HG03469 (cell line): ENCODE measurements around the gene HOXB2.
"Not testable (repeated sequence)": the region's sequence is repeated elsewhere in the genome, so short reads cannot be mapped to it uniquely, and the experiment has no call there.

Experiments used
- ATAC-seq: cut with Tn5 transposase; IDR thresholded peaks from one replicate; pipeline ENCODE4 v1.9.1; 2021; ENCODE audit warnings: mild to moderate bottlenecking, moderate library complexity, moderate number of reproducible peaks; ENCODE audit not compliant: unreplicated experiment

The HOXB2 gene

GRCh38 chr17:48517478-48517877 is 27.4 kb downstream of the HOXB2 start:
- no peak for ATAC-seq

- ATAC-seq = no peak
These were observed 28.7 kb downstream of the HOXB2 start for GRCh38 chr17:48515925-48516900.

- ATAC-seq = no peak
These were observed 30.4 kb downstream of the HOXB2 start for GRCh38 chr17:48514477-48514876.

DNA sequence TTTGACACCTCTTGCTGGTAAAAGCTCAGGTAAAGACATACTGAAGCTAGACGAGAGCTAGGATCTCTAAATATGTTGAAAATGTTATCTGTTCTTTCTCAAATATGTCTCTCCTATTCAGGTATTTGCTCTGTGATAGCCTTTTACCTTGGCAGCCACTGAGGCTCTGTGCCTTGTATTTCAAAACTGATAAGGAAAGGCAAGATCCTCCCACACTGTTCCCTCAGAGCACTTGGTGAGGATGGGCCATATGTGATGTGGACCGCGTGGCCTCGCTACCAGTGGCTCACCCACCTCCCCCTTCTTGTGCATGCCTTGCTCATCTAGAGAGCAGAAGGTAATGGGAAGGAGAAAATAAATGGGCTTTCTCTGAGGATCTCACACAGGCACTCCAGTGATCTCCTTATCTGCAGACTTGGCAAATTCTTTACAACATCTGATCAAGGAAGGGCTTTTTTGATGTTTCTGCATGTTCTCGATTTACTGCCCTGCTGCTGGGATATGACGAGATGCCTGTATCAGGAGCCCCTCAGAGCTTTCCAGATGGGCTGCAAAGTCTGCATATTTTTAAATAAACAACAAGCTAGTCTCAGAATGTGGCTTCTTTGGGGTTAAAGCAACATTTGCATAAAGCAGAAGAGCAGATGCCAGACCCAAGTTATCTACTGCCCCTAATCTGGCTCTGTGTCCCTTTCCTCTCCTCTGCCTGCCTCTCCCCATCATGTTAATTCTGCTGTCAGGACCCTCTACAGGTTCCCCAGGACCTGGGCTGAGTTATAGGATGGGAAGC is 31.0 kb downstream of the HOXB2 start:
- no peak for ATAC-seq

DNA sequence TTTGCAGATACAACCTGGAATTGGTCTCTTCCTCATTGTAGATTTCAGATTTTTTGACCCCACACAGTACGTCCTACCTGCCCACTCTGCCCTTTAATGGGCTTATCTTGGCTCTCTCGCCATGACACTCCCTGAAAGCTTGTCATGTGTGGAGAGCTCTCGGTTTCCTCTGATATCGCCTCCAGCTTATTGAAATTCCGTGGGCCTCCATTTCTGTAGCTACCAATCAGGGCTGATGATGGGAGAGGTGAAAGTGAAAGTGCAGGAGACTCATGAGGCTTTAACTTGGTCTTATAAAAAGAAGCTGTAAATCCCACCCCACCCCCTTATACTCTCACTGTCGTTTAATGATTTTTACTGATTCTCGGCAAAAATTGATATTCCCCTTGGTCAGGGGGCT is 31.8 kb downstream of the HOXB2 start:
- ATAC-seq = no peak

- no peak for ATAC-seq
These were observed 33.9 kb downstream of the HOXB2 start for GRCh38 chr17:48510761-48511604.

- ATAC-seq = no peak
These were observed 34.5 kb downstream of the HOXB2 start for GRCh38 chr17:48510381-48510760.

DNA sequence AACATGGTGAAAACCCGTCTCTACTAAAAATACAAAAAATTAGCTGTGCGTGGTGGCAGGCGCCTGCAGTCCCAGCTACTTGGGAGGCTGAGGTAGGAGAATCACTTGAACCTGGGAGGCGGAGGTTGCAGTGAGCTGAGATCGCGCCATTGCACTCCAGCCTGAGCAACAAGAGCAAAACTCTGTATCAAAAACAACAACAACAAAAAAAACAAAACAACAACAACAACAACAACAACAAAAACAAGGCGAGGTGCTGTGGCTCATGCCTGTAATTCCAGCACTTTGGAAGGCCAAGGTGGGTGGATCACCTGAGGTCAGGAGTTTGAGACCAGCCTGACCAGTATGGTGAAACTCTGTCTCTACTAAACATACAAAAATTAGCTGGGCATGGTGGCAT is 35.2 kb downstream of the HOXB2 start:
- not testable (repeated sequence) for ATAC-seq

DNA sequence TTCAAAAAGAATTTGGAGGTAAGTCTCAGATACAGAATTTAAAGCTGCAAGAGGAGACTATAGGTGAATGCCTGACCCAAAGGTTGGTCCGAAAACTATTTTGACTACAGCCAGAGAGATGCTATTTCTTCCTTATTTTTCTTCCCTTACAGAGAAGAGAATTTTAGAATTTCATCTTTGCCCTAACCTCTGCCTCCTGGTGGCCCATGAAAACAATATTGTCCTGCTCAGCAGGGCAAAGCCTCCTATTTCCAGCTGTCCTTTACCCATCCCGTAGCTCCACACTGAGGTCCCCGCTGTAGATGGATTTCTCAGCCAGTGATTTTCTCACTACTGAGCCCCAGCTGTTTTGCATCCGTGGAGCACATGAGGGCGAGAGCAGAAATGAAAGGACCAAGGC is 38.7 kb downstream of the HOXB2 start:
- no peak for ATAC-seq

GRCh38 chr17:48505788-48506187 is 39.1 kb downstream of the HOXB2 start:
- ATAC-seq = peak; percentile 80

GRCh38 chr17:48504953-48505352 is 40.0 kb downstream of the HOXB2 start:
- no peak for ATAC-seq

DNA sequence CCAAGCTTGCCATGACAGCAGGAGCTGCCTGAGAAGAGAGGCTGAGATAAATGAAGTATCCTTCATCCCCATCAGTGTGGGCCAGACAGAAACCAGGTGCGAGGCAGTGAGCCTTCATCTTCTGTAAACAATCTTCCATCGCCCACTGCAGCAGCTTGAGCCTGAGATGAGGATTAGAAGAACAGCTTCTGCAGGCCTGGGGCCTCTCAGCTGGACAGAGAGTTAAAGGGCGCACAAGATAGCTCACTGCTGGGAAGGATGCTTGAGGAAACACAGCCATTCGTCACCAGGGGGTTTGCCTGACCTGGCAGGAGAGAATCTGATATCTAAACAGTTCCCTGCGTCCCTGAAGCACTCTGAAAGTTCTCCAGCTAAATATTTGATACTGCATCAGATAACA is 41.2 kb downstream of the HOXB2 start:
- ATAC-seq = no peak

DNA sequence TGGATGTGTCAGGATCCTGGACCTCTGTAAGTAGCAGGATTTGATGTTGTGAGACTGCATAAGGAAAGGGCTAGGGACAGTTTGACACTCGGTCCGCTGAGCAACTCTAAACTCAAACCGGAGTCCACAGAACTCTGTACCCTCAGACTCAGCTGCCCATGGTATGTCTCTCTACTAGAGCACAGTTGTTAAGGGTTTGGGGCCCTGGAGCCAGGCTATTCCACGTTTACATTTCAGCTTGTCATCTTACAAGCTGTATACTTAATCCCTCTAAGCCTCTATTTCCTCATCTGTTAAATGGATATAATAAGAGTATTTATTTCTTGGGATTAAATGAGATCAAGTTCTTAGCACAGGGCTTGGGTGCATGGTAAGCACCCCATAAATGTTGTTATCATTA is 42.0 kb downstream of the HOXB2 start:
- no peak for ATAC-seq

DNA sequence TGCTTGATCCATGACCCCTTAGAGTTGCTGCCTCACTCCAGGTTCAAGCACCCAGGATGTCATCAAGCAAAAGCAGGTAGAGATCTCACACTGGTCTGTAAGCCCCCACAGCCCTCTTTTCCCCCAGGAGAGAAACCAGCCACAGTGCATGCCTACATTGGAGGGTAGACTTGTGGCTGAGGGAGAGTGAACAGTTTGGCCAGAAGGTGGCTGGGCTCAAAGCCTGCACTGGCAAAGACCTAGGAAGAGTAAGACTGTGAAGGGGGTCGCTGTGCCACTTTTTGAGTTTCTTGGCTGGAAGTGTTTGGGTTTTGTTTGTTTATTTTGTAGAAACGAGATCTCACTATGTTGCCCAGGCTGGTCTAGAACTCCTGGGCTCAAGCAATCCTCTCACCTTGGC is 42.6 kb downstream of the HOXB2 start:
- ATAC-seq = no peak

DNA sequence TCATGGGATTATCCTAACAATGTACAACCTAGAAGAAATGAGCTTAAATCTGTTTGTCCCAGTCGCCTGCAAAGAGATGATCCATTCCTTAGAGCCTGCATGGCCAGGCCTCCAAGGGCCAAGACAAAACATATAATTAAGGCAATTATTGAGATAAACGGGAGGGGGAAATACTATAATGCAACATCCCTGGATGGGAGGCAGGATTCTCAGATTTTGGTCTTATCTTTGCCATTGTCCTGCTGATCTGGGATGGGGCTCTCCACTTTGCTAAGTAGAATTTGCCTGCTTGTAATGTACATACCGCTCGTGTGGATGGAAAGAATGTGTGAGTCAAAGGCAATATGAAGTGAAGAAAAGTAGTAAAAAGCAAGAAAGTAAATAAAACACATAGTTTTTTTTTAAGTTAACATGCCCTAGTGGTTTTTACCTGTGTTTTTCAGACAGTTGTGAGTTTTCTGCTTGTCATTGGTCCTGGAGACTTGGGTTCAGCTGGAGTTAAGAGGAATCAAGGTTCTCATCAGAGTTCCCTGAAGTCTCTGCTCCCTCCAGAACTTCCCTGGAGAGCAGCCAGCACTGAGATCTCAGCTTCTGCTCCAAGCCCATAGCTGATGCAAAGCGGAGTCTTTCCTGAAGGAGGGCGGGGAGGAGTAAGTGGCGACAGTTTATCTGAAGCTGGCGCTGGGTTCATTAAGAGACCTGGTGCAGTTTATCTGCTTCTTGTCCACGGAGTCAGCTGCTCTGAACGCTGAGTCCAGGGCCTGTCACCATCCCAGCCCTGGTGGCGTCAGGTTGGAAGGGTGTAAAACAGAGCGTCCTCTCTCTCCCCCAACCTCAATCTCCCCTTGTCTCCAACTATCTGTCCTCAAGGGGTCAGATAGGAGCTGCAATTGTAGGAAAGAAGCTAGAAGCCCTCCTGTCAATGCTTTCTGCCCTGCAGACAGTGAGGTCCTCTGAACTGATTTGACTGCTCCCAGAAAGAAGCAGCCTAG is 44.2 kb downstream of the HOXB2 start:
- ATAC-seq = no peak

DNA sequence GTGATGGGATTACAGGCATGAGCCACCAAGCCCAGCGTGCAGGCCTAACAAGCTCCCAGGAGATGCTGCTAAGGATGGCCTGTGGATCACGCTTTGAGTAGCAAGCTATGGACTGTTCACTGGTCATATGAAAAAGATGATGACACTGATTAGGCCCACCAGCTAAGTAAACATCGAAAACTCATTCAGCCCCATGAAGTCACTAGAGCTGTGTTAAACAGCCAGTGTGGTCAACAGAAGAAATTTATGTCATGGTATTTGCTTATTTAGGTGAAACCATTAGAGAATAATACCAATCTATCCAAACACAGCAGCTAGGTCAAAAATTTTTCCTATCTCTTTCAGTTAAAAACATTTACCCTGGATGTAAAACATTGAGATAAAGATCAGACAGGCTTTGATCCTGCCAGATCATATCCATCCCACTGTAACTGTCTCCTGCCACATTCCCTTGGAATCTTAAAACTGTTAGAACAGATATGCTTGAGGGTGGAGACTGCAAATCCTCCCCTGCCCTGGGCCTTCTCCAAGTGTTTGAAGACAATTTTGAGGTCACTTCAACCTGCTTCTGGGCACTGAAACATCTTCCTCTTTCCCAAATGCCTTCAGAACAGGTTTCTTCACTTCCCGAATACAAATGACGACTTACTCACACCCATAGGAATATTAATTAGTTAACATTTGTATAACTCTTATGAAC is 45.0 kb downstream of the HOXB2 start:
- ATAC-seq = no peak

GRCh38 chr17:48499248-48499647 is 45.7 kb downstream of the HOXB2 start:
- ATAC-seq = no peak

DNA sequence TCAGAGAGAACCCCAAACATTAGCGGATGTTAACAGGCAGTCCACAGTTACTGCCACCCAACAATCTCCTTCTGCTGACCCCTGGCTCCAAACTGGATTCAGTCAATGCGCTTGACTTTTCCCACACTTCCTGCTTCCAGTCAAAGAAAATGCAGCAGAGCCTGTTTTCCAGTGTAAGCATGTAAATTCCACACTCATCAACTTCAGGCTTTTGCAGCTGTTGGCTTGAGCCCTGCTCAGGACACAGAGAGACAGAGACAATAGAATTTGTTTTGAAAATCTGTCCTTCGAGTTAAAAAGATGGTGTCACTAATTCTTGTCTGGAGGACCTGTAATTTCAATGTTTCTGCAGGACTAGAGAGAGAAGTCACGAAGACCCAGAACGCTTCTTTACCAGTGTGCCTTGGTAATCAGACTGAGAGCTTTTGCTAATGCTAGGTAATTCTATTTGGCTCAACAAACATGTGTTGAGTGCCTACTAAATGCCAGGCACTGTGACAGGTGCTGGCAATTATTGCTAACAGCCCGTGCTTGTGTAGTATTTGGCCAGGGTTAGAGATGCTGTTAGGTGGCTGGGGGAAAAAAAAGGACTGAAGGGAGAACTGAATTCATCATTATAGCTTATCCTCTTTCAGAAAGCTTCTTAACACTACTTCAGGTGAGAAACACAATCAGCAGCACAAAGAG is 46.6 kb downstream of the HOXB2 start:
- no peak for ATAC-seq

GRCh38 chr17:48497103-48497502 is 47.8 kb downstream of the HOXB2 start:
- no peak for ATAC-seq
